ENCODE results near the gene HSPB9. TPM values are rescaled to one million over a fixed set of nuclear protein-coding genes. Genes with fewer than 3 reads are reported as not detected.
A peak's percentile ranks its signal among the peaks of the same experiment; 100 is the strongest.

The HSPB9 gene
- total RNA-seq, 1 experiment from 2014 or later = 0.46 TPM

- TF ChIP-seq TEAD4 (CRISPR knock-in tag; IDR thresholded peaks at IDR 0.05) (no peak), FOXJ3 (CRISPR knock-in tag; IDR thresholded peaks at IDR 0.05; ENCODE audit: borderline replicate concordance) (no peak), ATF3 (CRISPR knock-in tag; conservative IDR thresholded peaks at IDR 0.05) (no peak), ZNF232 (CRISPR knock-in tag; IDR thresholded peaks at IDR 0.05) (no peak), SMAD3 (CRISPR knock-in tag; IDR thresholded peaks at IDR 0.05; ENCODE audit: borderline replicate concordance) (0 out of 2 replicates have a peak, but pooled peaks have one; percentile 41), ZNF138 (CRISPR knock-in tag; conservative IDR thresholded peaks at IDR 0.05) (0 out of 2 replicates have a peak, but pooled peaks have one; percentile 50), E2F4 (CRISPR knock-in tag; IDR thresholded peaks at IDR 0.05; ENCODE audit: borderline replicate concordance, low read depth) (no peak), MXD4 (CRISPR knock-in tag; IDR thresholded peaks at IDR 0.05; ENCODE audit: borderline replicate concordance) (no peak), JUN (CRISPR knock-in tag; IDR thresholded peaks at IDR 0.05) (no peak), NFYB (CRISPR knock-in tag; conservative IDR thresholded peaks at IDR 0.05; ENCODE audit: low read depth) (no peak), SOX15 (CRISPR knock-in tag; IDR thresholded peaks at IDR 0.05) (no peak), AR (CRISPR knock-in tag; IDR thresholded peaks at IDR 0.05) (no peak), CDX4 (CRISPR knock-in tag; IDR thresholded peaks at IDR 0.05; ENCODE audit: borderline replicate concordance) (no peak), MAX (CRISPR knock-in tag; IDR thresholded peaks at IDR 0.05) (peak; percentile 87), SP1 (CRISPR knock-in tag; conservative IDR thresholded peaks at IDR 0.05) (peak; percentile 71), ARID4B (CRISPR knock-in tag; IDR thresholded peaks at IDR 0.05; ENCODE audit: borderline replicate concordance) (0 out of 2 replicates have a peak, but pooled peaks have one; percentile 26), FOXK1 (CRISPR knock-in tag; IDR thresholded peaks at IDR 0.05) (peak; percentile 66), JAZF1 (CRISPR knock-in tag; IDR thresholded peaks at IDR 0.05) (no peak), ESRRA (CRISPR knock-in tag; IDR thresholded peaks at IDR 0.05; ENCODE audit: borderline replicate concordance) (0 out of 2 replicates have a peak, but pooled peaks have one; percentile 52), ZNF121 (CRISPR knock-in tag; IDR thresholded peaks at IDR 0.05) (no peak), RORB (CRISPR knock-in tag; IDR thresholded peaks at IDR 0.05) (no peak), ZBTB43 (CRISPR knock-in tag; IDR thresholded peaks at IDR 0.05) (no peak), E2F1 (CRISPR knock-in tag; IDR thresholded peaks at IDR 0.05) (no peak), ELF4 (CRISPR knock-in tag; IDR thresholded peaks at IDR 0.05; ENCODE audit: low read depth) (0 out of 2 replicates have a peak, but pooled peaks have one; percentile 27), MYBL2 (CRISPR knock-in tag; IDR thresholded peaks at IDR 0.05) (peak; percentile 76)
Observed at GRCh38 chr17:42097691-42098631, 24.6 kb upstream of the HSPB9 start, which contains the start of gene ZNF385C (continued).
